GM10248 (cell line): Measurements from ENCODE around the gene FCHSD1.
A peak's percentile ranks its signal among the peaks of the same experiment; 100 is the strongest.

Experiments used
- CTCF ChIA-PET: fragments of 300-600 bp; sonication (Branson Sonifier 250); formaldehyde crosslinking; extraction: SDS; loops from one replicate; lab custom pipeline; 2021; ENCODE audit warnings: antibody characterized with exemption; lab: Yijun Ruan, JAX
- POLR2A ChIA-PET: fragments of 350-650 bp; sonication (Branson Sonifier 250); formaldehyde crosslinking; extraction: SDS; loops from one replicate; lab custom pipeline; 2020; ENCODE audit warnings: antibody characterized with exemption; lab: Yijun Ruan, JAX
- DNase-seq: peaks from one replicate; pipeline ENCODE4 v3.0.0; 2012; ENCODE audit errors: extremely low spot score
- TF ChIP-seq, protein P1 (sequence below): IDR thresholded peaks from 2 replicates; pipeline ENCODE4 v1.5.1; 2012; ENCODE audit warnings: mild to moderate bottlenecking, low read depth; ENCODE audit errors: extremely low read depth, missing control alignments, control extremely low read depth

FCHSD1 gene

DNA sequence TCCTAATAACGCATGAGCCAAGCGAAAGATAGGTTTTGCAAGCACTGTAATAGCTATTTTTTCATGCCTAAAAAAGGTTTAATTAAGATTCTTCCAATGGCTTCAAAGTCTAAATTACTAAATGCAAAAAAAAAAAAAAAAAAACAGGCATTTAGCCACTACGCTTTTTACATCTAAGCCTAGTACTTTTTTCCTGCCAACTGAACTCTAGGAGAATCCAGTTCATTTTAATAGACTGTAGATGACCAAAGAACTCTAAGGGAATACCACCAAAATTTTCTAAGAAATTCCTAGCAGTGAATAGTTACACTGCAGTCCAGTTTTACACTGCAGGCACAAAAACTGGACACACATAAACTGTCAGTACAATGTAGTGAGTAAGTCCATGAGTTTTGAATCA, 42.2 kb downstream of the FCHSD1 start:
- no peak for DNase-seq
- ChIA-PET POLR2A (no interaction called here), CTCF (interaction anchor here (1.9 to 15.4 kb wide), 3 partner anchors 6 to 17 kb away, joined by 8 to 288 read pairs (median 177); partner anchors contain the start of gene DIAPH1)
- TF ChIP-seq, protein P1, sequence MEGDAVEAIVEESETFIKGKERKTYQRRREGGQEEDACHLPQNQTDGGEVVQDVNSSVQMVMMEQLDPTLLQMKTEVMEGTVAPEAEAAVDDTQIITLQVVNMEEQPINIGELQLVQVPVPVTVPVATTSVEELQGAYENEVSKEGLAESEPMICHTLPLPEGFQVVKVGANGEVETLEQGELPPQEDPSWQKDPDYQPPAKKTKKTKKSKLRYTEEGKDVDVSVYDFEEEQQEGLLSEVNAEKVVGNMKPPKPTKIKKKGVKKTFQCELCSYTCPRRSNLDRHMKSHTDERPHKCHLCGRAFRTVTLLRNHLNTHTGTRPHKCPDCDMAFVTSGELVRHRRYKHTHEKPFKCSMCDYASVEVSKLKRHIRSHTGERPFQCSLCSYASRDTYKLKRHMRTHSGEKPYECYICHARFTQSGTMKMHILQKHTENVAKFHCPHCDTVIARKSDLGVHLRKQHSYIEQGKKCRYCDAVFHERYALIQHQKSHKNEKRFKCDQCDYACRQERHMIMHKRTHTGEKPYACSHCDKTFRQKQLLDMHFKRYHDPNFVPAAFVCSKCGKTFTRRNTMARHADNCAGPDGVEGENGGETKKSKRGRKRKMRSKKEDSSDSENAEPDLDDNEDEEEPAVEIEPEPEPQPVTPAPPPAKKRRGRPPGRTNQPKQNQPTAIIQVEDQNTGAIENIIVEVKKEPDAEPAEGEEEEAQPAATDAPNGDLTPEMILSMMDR, result no peak

DNA sequence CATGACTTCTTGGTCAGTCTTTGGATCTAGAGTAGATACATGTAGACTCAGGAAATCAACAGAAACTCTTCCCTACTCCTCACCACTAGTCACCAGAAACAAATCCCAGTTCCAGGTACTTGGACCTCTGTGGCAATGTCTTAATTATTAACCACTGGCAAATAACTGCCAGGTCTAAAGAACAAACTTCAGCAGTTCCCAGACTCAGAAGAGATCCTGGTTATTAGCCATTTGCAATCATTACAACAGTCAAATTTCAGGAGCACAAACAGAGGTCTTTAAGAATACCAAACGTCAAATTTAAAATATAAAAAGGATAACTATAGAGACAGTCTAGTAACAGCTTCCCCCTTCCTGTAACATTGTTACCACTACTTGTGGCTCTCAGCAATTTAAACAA, 42.7 kb downstream of the FCHSD1 start:
- POLR2A ChIA-PET, result no interaction called here

DNA sequence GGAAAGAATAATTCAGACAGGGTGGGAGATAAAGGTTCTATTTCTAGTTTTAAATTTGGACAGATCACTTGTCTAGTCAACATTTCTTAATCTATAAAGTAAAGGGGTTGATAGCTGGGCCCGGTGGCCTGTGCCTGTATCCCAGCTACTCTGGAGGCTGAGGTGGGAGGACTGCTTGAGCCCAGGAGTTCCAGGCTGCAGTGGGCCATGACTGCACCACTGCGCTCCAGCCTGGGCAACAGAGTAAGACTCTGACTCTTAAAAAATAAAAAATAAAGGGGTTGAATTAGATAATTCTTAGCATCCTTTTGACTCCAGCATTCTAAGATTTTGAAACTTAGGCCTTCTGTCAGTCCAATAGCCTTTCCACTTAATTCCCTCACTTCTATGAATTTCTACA, 43.2 kb downstream of the FCHSD1 start:
- ChIA-PET CTCF (interaction anchor here (1.0 to 15.4 kb wide), 7 partner anchors 7 to 41 kb away, joined by 3 to 288 read pairs (median 6); partner anchors contain the start of gene DIAPH1), POLR2A (no interaction called here)
- TF ChIP-seq, protein P1, result no peak
- DNase-seq, result no peak

More for the DNA sequence above, 42.7 kb downstream of the FCHSD1 start:
- no peak for DNase-seq
- CTCF ChIA-PET, result interaction anchor here (1.0 to 15.4 kb wide), 6 partner anchors 7 to 41 kb away, joined by 3 to 288 read pairs (median 7); partner anchors contain the start of gene DIAPH1
- TF ChIP-seq, protein P1, result no peak

DNA sequence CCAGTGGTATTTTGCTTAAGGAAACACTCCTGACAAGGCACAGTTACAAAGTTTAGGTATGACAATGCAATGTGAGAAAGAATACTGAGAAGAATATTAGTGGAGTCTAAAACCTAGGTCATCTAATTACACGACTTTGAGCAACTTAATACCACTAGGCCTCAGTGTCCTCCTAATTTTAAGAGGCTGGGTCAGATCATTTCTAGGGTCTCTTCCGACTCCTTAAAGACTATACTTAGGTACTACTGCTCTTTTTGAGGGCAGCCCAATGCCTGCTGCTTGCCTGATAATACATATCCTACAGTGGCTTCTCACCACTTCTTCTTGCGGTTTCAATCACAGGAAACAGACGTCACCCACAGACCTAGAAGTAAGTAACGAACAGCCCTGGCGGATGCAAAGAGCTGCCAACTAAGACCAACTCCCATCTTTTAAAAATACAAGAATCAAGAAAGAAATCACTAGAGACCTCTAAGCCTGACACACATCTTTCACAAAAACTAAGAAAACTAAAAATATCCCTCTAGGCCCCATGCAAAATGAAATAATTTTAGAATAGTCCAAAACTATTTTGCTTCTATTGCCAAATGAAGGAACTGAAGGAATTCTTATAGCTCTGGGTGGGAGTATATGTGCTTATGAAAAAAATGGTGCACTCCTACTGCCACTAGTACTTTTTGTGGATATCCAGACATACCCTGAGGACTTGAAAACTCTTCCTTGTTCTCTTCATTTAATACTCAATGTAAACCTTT, 45.5 kb downstream of the FCHSD1 start:
- ChIA-PET POLR2A (no interaction called here), CTCF (interaction anchor here (0.8 to 15.4 kb wide), 4 partner anchors 10 to 86 kb away, joined by 4 to 288 read pairs (median 90); partner anchors contain the start of genes DIAPH1, HDAC3 and RELL2)
- TF ChIP-seq, protein P1, result no peak
- peak; percentile 59 for DNase-seq

DNA sequence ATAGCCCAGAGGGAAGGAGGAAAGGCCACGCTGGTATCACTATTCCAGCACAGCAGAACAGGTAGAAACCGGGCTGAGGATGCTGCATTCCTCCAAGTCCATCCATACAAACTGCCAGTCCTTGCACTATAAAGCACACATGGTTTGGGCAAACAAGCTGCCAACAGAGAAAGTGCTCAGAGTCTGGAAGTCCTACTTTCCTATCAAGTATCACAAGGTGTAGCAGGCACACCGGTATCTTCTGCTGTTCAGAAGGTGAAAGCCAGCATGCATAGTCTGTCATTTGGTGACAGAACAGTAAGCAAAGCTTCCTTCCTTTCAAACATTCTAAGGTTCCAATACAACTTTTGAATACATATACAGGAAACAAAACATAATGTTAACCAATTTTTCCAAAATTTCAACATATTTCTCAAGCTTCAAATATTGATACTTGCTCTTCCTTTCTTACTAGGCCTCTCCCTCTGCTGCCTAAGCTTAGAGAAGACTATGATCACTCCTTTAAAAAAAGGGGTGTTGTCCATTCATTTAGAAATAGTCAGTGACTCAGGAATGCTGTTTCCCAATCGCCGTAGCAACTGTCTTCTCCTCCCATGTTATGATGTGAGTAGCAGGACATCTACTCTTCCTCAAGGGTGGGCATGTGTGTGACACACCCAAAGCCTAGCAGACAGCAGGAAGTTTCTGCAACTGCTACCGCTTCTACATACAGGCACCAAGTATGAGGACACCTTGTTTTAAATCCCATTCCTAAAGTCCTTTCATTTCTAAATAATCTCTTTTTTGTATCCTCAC, 47.1 kb downstream of the FCHSD1 start:
- ChIA-PET CTCF (interaction anchor here (1.0 to 15.4 kb wide), 6 partner anchors 11 to 88 kb away, joined by 3 to 288 read pairs (median 6); partner anchors contain the start of gene DIAPH1), POLR2A (interaction anchor here (0.9 kb wide), 1 partner anchor 15 kb away, joined by 3 read pairs; the partner anchor contains the start of gene DIAPH1)
- DNase-seq, result no peak
- TF ChIP-seq, protein P1, result no peak

DNA sequence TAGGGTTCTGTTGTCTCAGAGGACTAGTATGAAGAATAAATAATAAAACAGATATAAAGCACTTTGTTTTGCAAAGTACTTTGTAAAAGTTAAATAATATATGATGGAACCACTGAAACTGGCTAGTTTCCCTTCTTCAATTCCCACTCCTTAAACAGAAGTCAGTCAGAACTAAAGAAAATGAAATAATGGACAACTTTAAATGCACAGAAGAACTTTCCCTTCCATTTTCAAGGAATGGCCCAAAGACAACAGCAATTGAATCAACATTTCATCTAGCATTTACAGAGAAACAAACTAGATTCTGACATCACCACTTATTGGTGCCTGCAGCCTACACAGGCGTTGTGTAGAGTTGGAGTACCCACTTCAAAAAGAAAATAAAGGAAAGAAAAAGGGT, 48.6 kb downstream of the FCHSD1 start:
- TF ChIP-seq, protein P1, result no peak
- DNase-seq, result no peak
- CTCF ChIA-PET, result interaction anchor here (0.7 to 15.4 kb wide), 8 partner anchors 11 to 89 kb away, joined by 3 to 288 read pairs (median 3); partner anchors contain the start of gene DIAPH1
- POLR2A ChIA-PET, result interaction anchor here (0.6 kb wide), 1 partner anchor 21 kb away, joined by 8 read pairs; no protein-coding TSS in a partner anchor
